SK-N-SH treated with all-trans-retinoic acid at 6 μM for 48 hours (cell line): ENCODE measurements around the gene DDX41.

Source experiments
- ATAC-seq: fragments of 200-7000 bp; cut with Tn5 transposase; 3 replicates; pipeline ENCODE4 v1.9.1; 2020; ENCODE audit warnings: mild to moderate bottlenecking, moderate library complexity
- ARNTL ChIP-seq: fragments of 450-650 bp; formaldehyde crosslinking; IDR thresholded peaks from 2 replicates; pipeline ENCODE4 v1.5.0; 2020; ENCODE audit warnings: low read depth, mild to moderate bottlenecking, moderate library complexity, borderline replicate concordance
- BACH2 ChIP-seq: fragments of 250-450 bp; sonication (Bioruptor Pico); IDR thresholded peaks from 2 replicates; pipeline ENCODE4 v1.9.0; 2021; ENCODE audit warnings: mild to moderate bottlenecking, borderline replicate concordance
- CSDC2 ChIP-seq: fragments of 250-450 bp; sonication (Bioruptor Pico); IDR thresholded peaks from 2 replicates; pipeline ENCODE4 v1.5.0; 2020; ENCODE audit warnings: mild to moderate bottlenecking, moderate library complexity
- ESRRG ChIP-seq: fragments of 250-450 bp; sonication (Bioruptor Pico); IDR thresholded peaks from 2 replicates; pipeline ENCODE4 v1.6.1; 2021; ENCODE audit warnings: mild to moderate bottlenecking
- GLIS3 ChIP-seq: fragments of 250-450 bp; sonication (Bioruptor Pico); IDR thresholded peaks from 2 replicates; pipeline ENCODE4 v1.5.0; 2020; ENCODE audit warnings: mild to moderate bottlenecking, moderate library complexity
- ISL1 ChIP-seq: fragments of 250-450 bp; sonication (Bioruptor Pico); IDR thresholded peaks from 2 replicates; pipeline ENCODE4 v2.1.2; 2022; ENCODE audit warnings: mild to moderate bottlenecking, moderate library complexity
- OSR1 ChIP-seq: fragments of 250-450 bp; sonication (Bioruptor Pico); IDR thresholded peaks from 2 replicates; pipeline ENCODE4 v1.8.0; 2022; ENCODE audit warnings: moderate library complexity, mild to moderate bottlenecking, inconsistent platforms
- PATZ1 ChIP-seq: fragments of 250-450 bp; sonication (Bioruptor Pico); IDR thresholded peaks from 2 replicates; pipeline ENCODE4 v1.8.0; 2020; ENCODE audit warnings: mild to moderate bottlenecking, moderate library complexity, borderline replicate concordance
- POU6F1 ChIP-seq: fragments of 250-450 bp; sonication (Bioruptor Pico); IDR thresholded peaks from 2 replicates; pipeline ENCODE4 v1.8.0; 2021; ENCODE audit warnings: low read depth, mild to moderate bottlenecking, moderate library complexity, borderline replicate concordance
- PPARA ChIP-seq: fragments of 250-450 bp; sonication (Bioruptor Pico); IDR thresholded peaks from 2 replicates; pipeline ENCODE4 v1.5.0; 2020; ENCODE audit warnings: mild to moderate bottlenecking, borderline replicate concordance
- RARB ChIP-seq: fragments of 250-450 bp; sonication (Bioruptor Pico); IDR thresholded peaks from 2 replicates; pipeline ENCODE4 v1.8.0; 2021; ENCODE audit warnings: mild to moderate bottlenecking, moderate library complexity
- SNAI2 ChIP-seq: fragments of 250-450 bp; sonication (Bioruptor Pico); IDR thresholded peaks from 2 replicates; pipeline ENCODE4 v1.5.0; 2020; ENCODE audit warnings: mild to moderate bottlenecking, moderate library complexity
- TCF4 ChIP-seq: fragments of 250-450 bp; sonication (Bioruptor Pico); IDR thresholded peaks from 2 replicates; pipeline ENCODE4 v1.8.0; 2021; ENCODE audit warnings: mild to moderate bottlenecking, moderate library complexity, borderline replicate concordance
- TOX ChIP-seq: fragments of 250-450 bp; sonication (Bioruptor Pico); IDR thresholded peaks from 2 replicates; pipeline ENCODE4 v1.8.0; 2021; ENCODE audit warnings: mild to moderate bottlenecking, moderate library complexity, borderline replicate concordance
- TSHZ2 ChIP-seq: fragments of 250-450 bp; sonication (Bioruptor Pico); IDR thresholded peaks from 2 replicates; pipeline ENCODE4 v1.5.0; 2020; ENCODE audit warnings: mild to moderate bottlenecking, moderate library complexity
- ZFP3 ChIP-seq: fragments of 250-450 bp; sonication (Bioruptor Pico); IDR thresholded peaks from 2 replicates; pipeline ENCODE4 v1.5.0; 2020; ENCODE audit warnings: mild to moderate bottlenecking, moderate library complexity
- ZFP30 ChIP-seq: fragments of 450-650 bp; formaldehyde crosslinking; IDR thresholded peaks from 2 replicates; pipeline ENCODE4 v1.5.0; 2022; ENCODE audit warnings: mild to moderate bottlenecking, moderate library complexity
- ZNF565 ChIP-seq: fragments of 450-650 bp; formaldehyde crosslinking; conservative IDR thresholded peaks from 2 replicates; pipeline ENCODE4 v1.5.0; 2020; ENCODE audit warnings: low read depth, mild to moderate bottlenecking, moderate library complexity
- ZNF70 ChIP-seq: fragments of 450-650 bp; formaldehyde crosslinking; IDR thresholded peaks from 2 replicates; pipeline ENCODE4 v1.5.0; 2020; ENCODE audit warnings: mild to moderate bottlenecking, moderate library complexity
- TF ChIP-seq, protein P1 (sequence below): fragments of 250-450 bp; sonication (Bioruptor Pico); IDR thresholded peaks from 2 replicates; pipeline ENCODE4 v1.5.1; 2020; ENCODE audit warnings: low read depth, mild to moderate bottlenecking, moderate library complexity

The DDX41 gene

DNA sequence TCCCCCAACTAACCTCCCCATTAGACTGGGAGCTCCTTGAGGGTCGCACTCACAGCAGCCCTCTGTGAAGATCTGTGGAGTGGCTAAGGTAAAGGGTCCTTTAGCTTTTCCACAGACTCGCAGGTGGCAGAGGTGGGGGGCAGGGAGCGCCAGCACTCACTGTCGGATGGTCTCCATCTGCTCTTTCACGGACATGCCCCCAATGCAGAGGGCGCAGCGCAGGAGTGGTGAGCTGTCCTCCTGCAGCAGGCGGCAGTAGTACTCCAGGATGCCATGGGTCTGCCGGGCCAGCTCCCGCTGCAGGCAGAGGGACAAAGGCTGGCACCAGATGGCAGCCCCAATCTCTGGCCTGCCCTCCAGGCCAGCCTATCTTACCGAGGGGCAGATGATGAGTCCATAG lies 2.2 kb downstream of the DDX41 start:
- TF ChIP-seq TOX (CRISPR knock-in tag) (no peak), RARB (no peak), BACH2 (CRISPR knock-in tag) (no peak)
- TF ChIP-seq, protein P1, sequence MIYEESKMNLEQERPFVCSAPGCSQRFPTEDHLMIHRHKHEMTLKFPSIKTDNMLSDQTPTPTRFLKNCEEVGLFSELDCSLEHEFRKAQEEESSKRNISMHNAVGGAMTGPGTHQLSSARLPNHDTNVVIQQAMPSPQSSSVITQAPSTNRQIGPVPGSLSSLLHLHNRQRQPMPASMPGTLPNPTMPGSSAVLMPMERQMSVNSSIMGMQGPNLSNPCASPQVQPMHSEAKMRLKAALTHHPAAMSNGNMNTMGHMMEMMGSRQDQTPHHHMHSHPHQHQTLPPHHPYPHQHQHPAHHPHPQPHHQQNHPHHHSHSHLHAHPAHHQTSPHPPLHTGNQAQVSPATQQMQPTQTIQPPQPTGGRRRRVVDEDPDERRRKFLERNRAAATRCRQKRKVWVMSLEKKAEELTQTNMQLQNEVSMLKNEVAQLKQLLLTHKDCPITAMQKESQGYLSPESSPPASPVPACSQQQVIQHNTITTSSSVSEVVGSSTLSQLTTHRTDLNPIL (CRISPR knock-in tag): no peak
- ATAC-seq: no peak

- ATAC-seq: no peak
- no peak for TF ChIP-seq GLIS3
- TF ChIP-seq ZFP30 (CRISPR knock-in tag): no peak
- TF ChIP-seq TOX (CRISPR knock-in tag): no peak
- no peak for TF ChIP-seq ZNF70 (CRISPR knock-in tag)
- no peak for TF ChIP-seq ISL1
- TF ChIP-seq ARNTL: no peak
- no peak for TF ChIP-seq OSR1
- TF ChIP-seq CSDC2 (CRISPR knock-in tag): no peak
- no peak for TF ChIP-seq PPARA (CRISPR knock-in tag)
- TF ChIP-seq, protein P1 (CRISPR knock-in tag): no peak
- no peak for TF ChIP-seq SNAI2
- no peak for TF ChIP-seq PATZ1
- no peak for TF ChIP-seq BACH2 (CRISPR knock-in tag)
- no peak for TF ChIP-seq TSHZ2 (CRISPR knock-in tag)
- no peak for TF ChIP-seq ZNF565
- no peak for TF ChIP-seq ZFP3 (CRISPR knock-in tag)
- no peak for TF ChIP-seq POU6F1 (CRISPR knock-in tag)
Measured at GRCh38 chr5:177513500-177513899, 3.3 kb downstream of the DDX41 start.

DNA sequence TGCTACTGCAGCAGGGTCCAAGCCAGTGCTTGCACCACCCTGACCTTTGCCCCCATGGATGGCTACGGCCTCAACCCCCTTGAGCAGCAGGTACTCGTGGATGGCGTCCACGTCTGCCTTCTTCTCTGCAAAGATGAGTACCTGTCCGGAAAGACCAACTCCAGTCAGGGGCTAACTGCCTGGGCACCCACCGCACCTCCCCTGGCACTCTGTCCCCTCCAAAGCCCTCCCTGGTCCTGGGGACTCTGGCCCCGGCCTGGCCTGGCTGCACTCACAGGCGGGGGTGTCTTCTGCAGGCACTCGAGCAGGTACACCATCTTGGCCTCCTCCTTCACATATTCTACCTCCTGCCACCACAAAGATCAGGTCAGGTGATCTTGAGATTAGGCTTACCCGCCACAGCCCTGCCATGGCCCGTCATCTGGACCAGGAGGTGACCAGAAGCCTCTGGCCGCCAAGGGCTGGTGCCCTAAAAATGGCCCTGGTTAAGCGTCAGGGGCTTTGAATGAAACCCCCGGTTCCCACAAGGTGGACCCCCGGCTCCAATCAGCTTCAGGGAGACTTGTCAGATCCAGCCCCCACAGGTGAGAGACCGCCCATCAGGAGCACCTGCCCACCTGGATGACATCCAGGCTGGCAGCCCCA lies 3.9 kb downstream of the DDX41 start:
- no peak for TF ChIP-seq ESRRG
- TF ChIP-seq GLIS3: no peak
- TF ChIP-seq TSHZ2 (CRISPR knock-in tag): no peak
- no peak for TF ChIP-seq OSR1
- TF ChIP-seq TCF4 (CRISPR knock-in tag): no peak
- TF ChIP-seq BACH2 (CRISPR knock-in tag): no peak
- TF ChIP-seq ZFP3 (CRISPR knock-in tag): no peak
- ATAC-seq: no peak
